Tibial nerve (tissue), 3 donors: ENCODE results near the gene FBXO2.

Experiments used
- POLR2A ChIP-seq, 2 donors: fragments of 450-650 bp; IDR thresholded peaks; one replicate each; pipeline ENCODE4 v1.6.1; 2017; ENCODE audit warnings: antibody characterized with exemption in 2 of 2, mild to moderate bottlenecking in 2 of 2, moderate library complexity in 2 of 2
- TF ChIP-seq, protein P1 (sequence below), 5 experiments: fragments of 200-600 bp in 3 of 5; fragments of 450-650 bp in 2 of 5; sonication (generic) in 3 of 5; IDR thresholded peaks; one replicate each; pipeline ENCODE4 v1.5.1; 2016 to 2019; ENCODE audit warnings: antibody characterized with exemption in 5 of 5, mild to moderate bottlenecking in 3 of 5, moderate library complexity in 2 of 5

DNA sequence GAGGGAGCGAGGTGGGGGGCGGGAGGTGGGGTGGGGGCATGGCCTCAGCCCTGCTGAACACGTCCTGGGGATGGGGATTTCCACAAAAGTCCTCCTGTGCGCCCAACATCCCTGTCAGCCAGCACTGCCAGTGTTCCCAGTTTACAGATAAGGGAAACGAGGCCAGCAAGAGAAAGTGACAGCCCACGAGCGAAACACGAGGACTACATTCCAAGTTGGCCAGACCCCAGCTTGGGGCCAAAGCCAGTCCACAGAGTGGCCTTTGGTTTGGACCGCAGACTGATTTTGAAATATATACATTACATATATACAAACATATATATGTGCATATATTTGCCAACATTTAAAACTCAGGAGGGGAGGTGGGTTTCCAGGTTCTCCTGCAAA is 5.0 kb downstream of the FBXO2 start:
- TF ChIP-seq, protein P1, sequence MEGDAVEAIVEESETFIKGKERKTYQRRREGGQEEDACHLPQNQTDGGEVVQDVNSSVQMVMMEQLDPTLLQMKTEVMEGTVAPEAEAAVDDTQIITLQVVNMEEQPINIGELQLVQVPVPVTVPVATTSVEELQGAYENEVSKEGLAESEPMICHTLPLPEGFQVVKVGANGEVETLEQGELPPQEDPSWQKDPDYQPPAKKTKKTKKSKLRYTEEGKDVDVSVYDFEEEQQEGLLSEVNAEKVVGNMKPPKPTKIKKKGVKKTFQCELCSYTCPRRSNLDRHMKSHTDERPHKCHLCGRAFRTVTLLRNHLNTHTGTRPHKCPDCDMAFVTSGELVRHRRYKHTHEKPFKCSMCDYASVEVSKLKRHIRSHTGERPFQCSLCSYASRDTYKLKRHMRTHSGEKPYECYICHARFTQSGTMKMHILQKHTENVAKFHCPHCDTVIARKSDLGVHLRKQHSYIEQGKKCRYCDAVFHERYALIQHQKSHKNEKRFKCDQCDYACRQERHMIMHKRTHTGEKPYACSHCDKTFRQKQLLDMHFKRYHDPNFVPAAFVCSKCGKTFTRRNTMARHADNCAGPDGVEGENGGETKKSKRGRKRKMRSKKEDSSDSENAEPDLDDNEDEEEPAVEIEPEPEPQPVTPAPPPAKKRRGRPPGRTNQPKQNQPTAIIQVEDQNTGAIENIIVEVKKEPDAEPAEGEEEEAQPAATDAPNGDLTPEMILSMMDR (IDR thresholded peaks at IDR 0.05), result no peak
- no peak for TF ChIP-seq POLR2A (IDR thresholded peaks at IDR 0.05)
